ENCODE results near the gene PHTF2.

DNA sequence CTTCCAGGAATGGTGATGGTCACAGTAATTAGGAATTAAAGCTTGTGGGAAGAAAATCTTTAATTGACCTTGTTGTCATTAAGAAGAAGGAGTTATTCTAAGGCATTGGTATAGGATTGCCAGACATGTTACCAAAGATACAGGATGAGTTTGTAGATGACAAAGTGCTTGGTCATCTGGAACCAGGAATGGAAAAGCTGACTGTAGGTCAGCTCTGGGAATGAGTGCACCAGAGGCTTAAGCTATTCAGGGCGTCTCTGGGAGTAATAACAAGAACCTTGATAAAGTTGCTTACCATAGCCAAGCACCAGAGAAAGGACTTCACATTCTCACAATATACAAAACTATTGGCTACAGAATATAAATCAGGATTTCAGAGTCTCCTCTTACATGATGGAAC lies 89.0 kb downstream of the PHTF2 start:
- TF ChIP-seq, protein P1, sequence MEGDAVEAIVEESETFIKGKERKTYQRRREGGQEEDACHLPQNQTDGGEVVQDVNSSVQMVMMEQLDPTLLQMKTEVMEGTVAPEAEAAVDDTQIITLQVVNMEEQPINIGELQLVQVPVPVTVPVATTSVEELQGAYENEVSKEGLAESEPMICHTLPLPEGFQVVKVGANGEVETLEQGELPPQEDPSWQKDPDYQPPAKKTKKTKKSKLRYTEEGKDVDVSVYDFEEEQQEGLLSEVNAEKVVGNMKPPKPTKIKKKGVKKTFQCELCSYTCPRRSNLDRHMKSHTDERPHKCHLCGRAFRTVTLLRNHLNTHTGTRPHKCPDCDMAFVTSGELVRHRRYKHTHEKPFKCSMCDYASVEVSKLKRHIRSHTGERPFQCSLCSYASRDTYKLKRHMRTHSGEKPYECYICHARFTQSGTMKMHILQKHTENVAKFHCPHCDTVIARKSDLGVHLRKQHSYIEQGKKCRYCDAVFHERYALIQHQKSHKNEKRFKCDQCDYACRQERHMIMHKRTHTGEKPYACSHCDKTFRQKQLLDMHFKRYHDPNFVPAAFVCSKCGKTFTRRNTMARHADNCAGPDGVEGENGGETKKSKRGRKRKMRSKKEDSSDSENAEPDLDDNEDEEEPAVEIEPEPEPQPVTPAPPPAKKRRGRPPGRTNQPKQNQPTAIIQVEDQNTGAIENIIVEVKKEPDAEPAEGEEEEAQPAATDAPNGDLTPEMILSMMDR (IDR thresholded peaks at IDR 0.05): no peak
- no peak for TF ChIP-seq POLR2A (IDR thresholded peaks at IDR 0.05)

All from ovary (tissue), 3 donors.